Nephron progenitor cell (in vitro differentiated cells): ENCODE measurements around the gene NCAM1.

ENCODE experiments used
- DNase-seq: peaks from one replicate; pipeline ENCODE4 v3.0.0; 2021
- H3K27ac Mint-ChIP-seq: 2 replicates; pipeline ENCODE4 v1.8.0; 2021; ENCODE audit warnings: mild to moderate bottlenecking, moderate library complexity, mixed read lengths
- H3K27me3 Mint-ChIP-seq: 2 replicates; pipeline ENCODE4 v1.8.0; 2021; ENCODE audit warnings: mild to moderate bottlenecking, low read depth, mixed read lengths; ENCODE audit not compliant: poor library complexity
- H3K36me3 Mint-ChIP-seq: 2 replicates; pipeline ENCODE4 v1.8.0; 2021; ENCODE audit warnings: low read depth, mixed read lengths
- H3K4me1 Mint-ChIP-seq: 2 replicates; pipeline ENCODE4 v1.8.0; 2021; ENCODE audit warnings: mixed read lengths
- H3K4me3 Mint-ChIP-seq: 2 replicates; pipeline ENCODE4 v1.8.0; 2021; ENCODE audit warnings: mild to moderate bottlenecking, moderate library complexity, mixed read lengths
- H3K9me3 Mint-ChIP-seq: 2 replicates; pipeline ENCODE4 v1.8.0; 2021; ENCODE audit warnings: mild to moderate bottlenecking, moderate library complexity, mixed read lengths
- CTCF ChIP-seq: fragments of 200-600 bp; sonication (generic); IDR thresholded peaks from 2 replicates; pipeline ENCODE4 v1.5.0; 2021; ENCODE audit warnings: antibody characterized with exemption

NCAM1 gene

GRCh38 chr11:113001709-113002108 is 40.5 kb downstream of the NCAM1 start:
- DNase-seq, result no peak
- Mint-ChIP-seq H3K4me3 (no peak overlapping the region), H3K27me3 (peaks cover 6% of the 10 kb centered on the region), H3K27ac (no peak overlapping the region), H3K36me3 (peaks cover 43% of the 10 kb centered on the region), H3K4me1 (peaks cover 36% of the 10 kb centered on the region), H3K9me3 (peaks cover 30% of the 10 kb centered on the region)
- no peak for TF ChIP-seq CTCF

GRCh38 chr11:113006896-113007445 is 45.8 kb downstream of the NCAM1 start:
- Mint-ChIP-seq H3K27me3 (no peaks in the 10 kb centered on the region), H3K4me3 (no peak overlapping the region), H3K36me3 (peaks cover 50% of the 10 kb centered on the region), H3K9me3 (peaks cover 33% of the 10 kb centered on the region), H3K27ac (peak overlapping the region; percentile 43), H3K4me1 (peaks cover 37% of the 10 kb centered on the region)
- DNase-seq, result no peak
- TF ChIP-seq CTCF, result no peak

GRCh38 chr11:113014262-113015097 is 53.3 kb downstream of the NCAM1 start:
- H3K27ac Mint-ChIP-seq, result peak overlapping the region; percentile 58
- peaks cover 3% of the 10 kb centered on the region for H3K36me3 Mint-ChIP-seq
- peaks cover 53% of the 10 kb centered on the region for H3K4me1 Mint-ChIP-seq
- peaks cover 4% of the 10 kb centered on the region for H3K9me3 Mint-ChIP-seq
- no peak for TF ChIP-seq CTCF
- peak; percentile 27 for DNase-seq
- no peak overlapping the region for H3K4me3 Mint-ChIP-seq
- H3K27me3 Mint-ChIP-seq, result no peaks in the 10 kb centered on the region

- no peak for DNase-seq
- peaks cover 49% of the 10 kb centered on the region for H3K4me1 Mint-ChIP-seq
- no peak for TF ChIP-seq CTCF
Observed at GRCh38 chr11:113015098-113015455, 53.9 kb downstream of the NCAM1 start.

GRCh38 chr11:113016905-113017304 is 55.7 kb downstream of the NCAM1 start:
- H3K9me3 Mint-ChIP-seq, result peaks cover 2% of the 10 kb centered on the region
- DNase-seq, result no peak
- peaks cover 5% of the 10 kb centered on the region for H3K36me3 Mint-ChIP-seq
- no peak overlapping the region for H3K4me3 Mint-ChIP-seq
- H3K27me3 Mint-ChIP-seq, result no peaks in the 10 kb centered on the region
- no peak for TF ChIP-seq CTCF
- no peak overlapping the region for H3K27ac Mint-ChIP-seq
- peaks cover 49% of the 10 kb centered on the region for H3K4me1 Mint-ChIP-seq

More at GRCh38 chr11:113015098-113015455, 53.9 kb downstream of the NCAM1 start:
- Mint-ChIP-seq H3K27ac (peak overlapping the region; percentile 58), H3K4me3 (no peak overlapping the region), H3K9me3 (peaks cover 4% of the 10 kb centered on the region), H3K27me3 (no peaks in the 10 kb centered on the region), H3K36me3 (peaks cover 3% of the 10 kb centered on the region)

- H3K27me3 Mint-ChIP-seq, result no peaks in the 10 kb centered on the region
- H3K27ac Mint-ChIP-seq, result no peak overlapping the region
- H3K4me3 Mint-ChIP-seq, result no peak overlapping the region
- H3K36me3 Mint-ChIP-seq, result peaks cover 5% of the 10 kb centered on the region
- H3K9me3 Mint-ChIP-seq, result no peaks in the 10 kb centered on the region
- no peak for DNase-seq
- peaks cover 39% of the 10 kb centered on the region for H3K4me1 Mint-ChIP-seq
- TF ChIP-seq CTCF, result no peak
Observed at GRCh38 chr11:113018913-113019312, 57.7 kb downstream of the NCAM1 start.
